Mesodermal cell (in vitro differentiated cells): ENCODE data around the gene LHX4.

Experiments used
- H3K27ac ChIP-seq: 2 replicates; pipeline ENCODE4 v1.7.0; 2013; ENCODE audit warnings: mild to moderate bottlenecking, low read depth, low read length, moderate library complexity; ENCODE audit not compliant: severe bottlenecking
- H3K36me3 ChIP-seq: 2 replicates; pipeline ENCODE4 v1.7.1; 2013; ENCODE audit warnings: mild to moderate bottlenecking, low read length, moderate library complexity; ENCODE audit not compliant: control insufficient read depth, insufficient read depth
- H3K4me1 ChIP-seq: one replicate; pipeline ENCODE4 v1.7.1; 2013; ENCODE audit warnings: mild to moderate bottlenecking, low read length; ENCODE audit not compliant: insufficient read depth, control insufficient read depth, poor library complexity, severe bottlenecking
- H3K4me3 ChIP-seq: 2 replicates; pipeline ENCODE4 v1.7.0; 2013; ENCODE audit warnings: low read length, control low read depth, mild to moderate bottlenecking; ENCODE audit not compliant: insufficient read depth, poor library complexity, severe bottlenecking; ENCODE audit errors: extremely low read depth
- H3K9me3 ChIP-seq: 2 replicates; pipeline ENCODE4 v1.7.1; 2013; ENCODE audit warnings: mild to moderate bottlenecking, low read length, moderate library complexity; ENCODE audit not compliant: control insufficient read depth
- WGBS, 2 experiments: methylation state at CpG; one replicate each; pipeline ENCODE4 v1.1.5; 2013; ENCODE audit warnings: missing lambda C conversion rate in 2 of 2; ENCODE audit not compliant: insufficient coverage in 2 of 2; 5-methylcytosine and 5-hydroxymethylcytosine counted together

The LHX4 gene

GRCh38 chr1:180268556-180269075, 38.6 kb downstream of the LHX4 start:
- Histone ChIP-seq H3K4me1 (peaks cover 6% of the 10 kb centered on the region), H3K4me3 (no peak overlapping the region), H3K36me3 (peaks cover 1% of the 10 kb centered on the region), H3K9me3 (no peaks in the 10 kb centered on the region), H3K27ac (no peak overlapping the region)
- 51 to 57% methylated on average over 5 to 7 of the region's 9 CpGs for WGBS, 2 experiments

DNA sequence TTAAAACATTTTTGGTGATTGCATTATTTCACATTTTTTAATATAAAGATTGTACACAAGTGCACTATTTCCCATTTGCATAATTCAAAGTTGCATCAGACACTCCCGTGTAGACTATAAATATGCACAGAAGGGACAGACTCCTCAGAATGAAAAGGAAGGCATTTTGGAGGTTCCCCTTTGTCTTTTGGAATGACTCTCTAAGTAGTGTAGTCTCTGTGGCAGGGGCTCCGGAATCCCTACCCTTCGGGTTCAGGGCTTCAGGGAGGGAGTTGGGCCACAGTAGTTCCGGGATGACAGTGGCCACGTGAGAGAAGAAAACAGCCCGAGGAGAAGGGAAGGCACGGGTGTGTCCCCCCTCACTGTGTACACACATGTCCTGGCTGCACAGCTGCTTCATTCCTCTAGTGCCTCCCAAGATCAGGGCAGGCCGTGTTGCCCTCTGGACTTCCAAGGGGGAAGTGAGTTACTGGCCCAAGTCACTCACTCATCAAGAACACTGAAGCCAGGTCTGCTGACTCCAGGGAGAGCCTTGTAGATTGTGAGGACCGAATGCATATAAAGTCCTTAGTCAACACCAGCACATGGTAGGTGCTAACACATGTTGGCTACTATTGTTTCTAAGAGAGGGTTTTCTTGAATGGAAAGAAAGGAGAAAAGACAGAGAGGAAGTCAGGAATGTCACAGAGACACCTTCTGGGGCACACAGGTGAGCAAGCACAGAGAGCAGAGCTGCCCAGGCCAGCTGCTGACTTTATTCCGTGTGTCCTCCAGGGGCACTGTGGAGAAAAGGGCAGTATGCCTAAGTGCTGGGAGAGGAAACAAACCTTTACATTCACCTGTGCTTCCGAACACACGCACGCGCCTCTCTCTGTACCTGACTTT, 39.8 kb downstream of the LHX4 start:
- no peak overlapping the region for H3K27ac ChIP-seq
- WGBS, 2 experiments = 67 to 73% methylated on average over 9 to 12 of the region's 14 CpGs

DNA sequence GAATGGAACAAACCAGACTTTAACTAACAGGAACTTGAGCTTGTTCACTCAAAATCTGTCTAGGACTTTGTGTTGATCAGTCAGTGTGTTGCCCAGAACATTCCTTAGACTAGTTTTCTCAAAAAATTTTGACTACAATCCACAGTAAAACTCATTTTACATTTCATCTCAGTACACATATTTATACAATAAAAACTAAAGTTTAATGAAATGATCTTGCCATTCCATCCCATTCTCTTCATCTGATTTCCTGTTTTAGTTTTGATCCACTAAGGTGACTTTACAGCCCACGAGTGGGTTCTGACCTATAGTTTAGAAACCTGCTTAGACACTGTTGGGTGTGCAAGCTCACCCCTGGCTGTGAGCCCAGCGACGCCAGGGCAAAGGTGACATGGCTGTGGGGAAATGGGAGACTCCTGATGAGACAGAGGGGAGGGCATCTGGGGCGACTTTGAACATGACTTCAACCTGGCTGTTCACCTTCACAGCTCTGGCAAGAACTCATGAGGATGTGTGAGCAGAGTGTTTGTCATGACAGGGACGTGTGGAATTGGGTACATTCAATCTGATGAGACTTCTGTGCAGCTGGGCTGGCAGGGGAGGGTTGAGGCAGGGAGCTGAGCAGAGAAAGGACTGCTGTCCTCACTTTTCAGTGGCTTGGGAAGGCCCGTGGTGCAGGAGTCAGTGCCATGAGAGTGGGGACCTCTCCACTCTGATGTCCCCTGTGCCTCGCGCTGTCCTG, 40.6 kb downstream of the LHX4 start:
- Histone ChIP-seq H3K4me1 (peaks cover 6% of the 10 kb centered on the region), H3K9me3 (no peaks in the 10 kb centered on the region), H3K4me3 (no peak overlapping the region), H3K36me3 (peaks cover 7% of the 10 kb centered on the region), H3K27ac (no peak overlapping the region)
- 69 to 85% methylated on average over 4 to 7 of the region's 8 CpGs for WGBS, 2 experiments

More for the DNA sequence above, 39.8 kb downstream of the LHX4 start:
- no peaks in the 10 kb centered on the region for H3K9me3 ChIP-seq
- peaks cover 6% of the 10 kb centered on the region for H3K4me1 ChIP-seq
- peaks cover 2% of the 10 kb centered on the region for H3K36me3 ChIP-seq
- no peak overlapping the region for H3K4me3 ChIP-seq

GRCh38 chr1:180271272-180272255, 41.5 kb downstream of the LHX4 start:
- no peak overlapping the region for H3K4me3 ChIP-seq
- WGBS, 2 experiments = 58 to 66% methylated on average over 11 to 21 of the region's 23 CpGs
- H3K27ac ChIP-seq = no peak overlapping the region
- peaks cover 7% of the 10 kb centered on the region for H3K36me3 ChIP-seq
- H3K9me3 ChIP-seq = no peaks in the 10 kb centered on the region
- peaks cover 6% of the 10 kb centered on the region for H3K4me1 ChIP-seq

GRCh38 chr1:180272395-180272794, 42.3 kb downstream of the LHX4 start:
- no peak overlapping the region for H3K4me3 ChIP-seq
- no peaks in the 10 kb centered on the region for H3K9me3 ChIP-seq
- 80% methylated on average over 1 to 3 of the region's 4 CpGs for WGBS, 2 experiments
- peaks cover 7% of the 10 kb centered on the region for H3K36me3 ChIP-seq
- H3K27ac ChIP-seq = no peak overlapping the region
- peaks cover 6% of the 10 kb centered on the region for H3K4me1 ChIP-seq

DNA sequence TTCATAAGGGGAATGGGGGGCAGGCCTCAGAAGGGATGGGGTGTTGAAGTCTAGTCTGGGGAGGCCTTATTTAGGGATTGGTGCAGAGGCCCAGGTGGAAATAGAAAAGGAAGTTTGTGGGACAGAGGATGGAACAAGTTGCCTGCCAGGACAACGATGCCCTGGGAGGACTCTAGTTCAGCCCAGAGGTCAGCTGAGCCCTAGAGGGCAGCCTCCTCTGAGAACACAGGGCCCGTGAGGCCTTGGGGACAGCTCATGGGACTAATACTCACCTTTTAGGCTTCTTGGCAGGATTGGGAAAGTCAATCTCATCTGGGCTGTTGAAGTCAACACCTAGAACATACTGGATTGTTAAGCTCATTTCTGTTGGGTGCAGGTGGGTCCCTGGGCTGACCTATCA, 43.0 kb downstream of the LHX4 start:
- Histone ChIP-seq H3K27ac (no peak overlapping the region), H3K4me1 (peaks cover 6% of the 10 kb centered on the region), H3K9me3 (no peaks in the 10 kb centered on the region), H3K4me3 (no peak overlapping the region), H3K36me3 (peaks cover 7% of the 10 kb centered on the region)
- WGBS, 2 experiments = 83 to 100% methylated on average over 2 of the region's 2 CpGs

DNA sequence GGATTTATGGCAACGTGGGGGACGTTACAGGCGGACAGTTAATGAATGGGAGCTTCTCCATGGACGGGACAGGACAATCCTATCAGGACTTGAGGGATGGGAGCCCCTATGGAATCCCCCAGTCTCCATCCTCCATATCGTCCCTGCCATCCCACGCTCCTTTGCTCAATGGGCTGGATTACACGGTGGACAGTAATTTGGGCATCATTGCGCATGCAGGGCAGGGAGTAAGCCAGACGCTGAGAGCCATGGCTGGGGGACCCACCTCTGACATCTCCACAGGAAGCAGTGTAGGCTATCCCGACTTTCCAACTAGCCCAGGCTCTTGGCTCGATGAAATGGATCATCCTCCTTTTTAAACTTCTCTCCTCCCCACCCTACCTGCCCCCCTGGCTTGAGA, 44.2 kb downstream of the LHX4 start:
- Histone ChIP-seq H3K36me3 (peaks cover 7% of the 10 kb centered on the region), H3K27ac (no peak overlapping the region), H3K9me3 (no peaks in the 10 kb centered on the region), H3K4me1 (peaks cover 6% of the 10 kb centered on the region), H3K4me3 (no peak overlapping the region)
- WGBS, 2 experiments = 93 to 98% methylated on average over 10 of the region's 11 CpGs

- no peak overlapping the region for H3K4me3 ChIP-seq
- no peaks in the 10 kb centered on the region for H3K9me3 ChIP-seq
- H3K36me3 ChIP-seq = peaks cover 7% of the 10 kb centered on the region
- no peak overlapping the region for H3K27ac ChIP-seq
- peaks cover 5% of the 10 kb centered on the region for H3K4me1 ChIP-seq
- WGBS, 2 experiments = 83 to 89% methylated on average over 5 of the region's 5 CpGs
These were observed 45.7 kb downstream of the LHX4 start for GRCh38 chr1:180275726-180276125.

DNA sequence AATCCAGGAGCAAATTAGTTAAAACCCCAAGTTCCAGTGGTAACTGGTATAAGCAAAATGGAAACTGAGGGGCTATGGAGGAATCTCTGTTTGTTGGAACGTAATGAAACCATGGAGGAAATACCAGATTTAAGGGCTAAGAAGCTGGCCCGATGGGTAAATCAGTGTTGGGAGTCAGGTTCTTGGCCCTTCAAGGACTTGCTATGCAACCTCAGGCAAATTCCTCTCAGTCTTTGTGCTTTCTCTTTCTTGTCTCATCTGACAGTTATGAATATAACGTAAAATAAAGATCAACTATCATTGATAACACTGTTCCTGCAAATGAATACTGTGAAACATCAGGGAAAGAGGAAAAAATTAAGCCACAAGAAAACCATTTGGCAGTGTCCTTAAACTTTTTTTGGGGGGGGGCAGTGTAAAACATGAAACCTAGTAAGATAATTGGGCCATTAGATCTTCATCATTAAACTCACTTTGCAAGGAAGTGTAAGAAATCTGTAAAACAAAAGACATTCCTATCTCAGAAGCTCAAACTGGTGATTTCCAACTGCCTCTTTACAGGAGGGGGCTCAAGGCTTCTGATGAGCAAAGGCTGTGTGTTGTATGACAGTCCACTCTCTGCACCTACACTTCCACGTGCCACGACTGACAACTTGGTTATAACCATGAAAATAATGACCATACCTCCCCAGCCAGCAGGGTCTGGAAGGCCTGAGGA, 47.6 kb downstream of the LHX4 start:
- Histone ChIP-seq H3K4me1 (no peaks in the 10 kb centered on the region), H3K36me3 (peaks cover 7% of the 10 kb centered on the region), H3K27ac (no peak overlapping the region), H3K9me3 (no peaks in the 10 kb centered on the region), H3K4me3 (no peak overlapping the region)
- 100% methylated on average over 2 of the region's 5 CpGs for WGBS, 2 experiments

DNA sequence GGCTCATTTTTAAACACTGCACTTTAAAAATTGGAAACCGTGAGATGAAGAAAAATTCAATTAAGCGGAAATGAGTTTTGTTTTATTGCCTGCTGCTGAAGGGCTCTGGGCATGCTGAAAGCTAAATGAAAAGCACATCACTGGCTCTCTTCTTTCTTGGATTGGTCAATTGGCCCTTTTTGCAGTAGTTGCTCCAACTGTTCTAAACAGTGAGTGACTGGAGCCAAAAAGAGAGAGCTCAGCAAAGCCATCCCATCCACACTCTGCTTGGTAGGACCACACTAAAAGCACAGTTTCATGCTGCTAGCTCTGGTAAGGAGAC, 48.1 kb downstream of the LHX4 start:
- H3K4me1 ChIP-seq = no peaks in the 10 kb centered on the region
- H3K4me3 ChIP-seq = no peak overlapping the region
- H3K36me3 ChIP-seq = peaks cover 7% of the 10 kb centered on the region
- no peak overlapping the region for H3K27ac ChIP-seq
- WGBS, 2 experiments = 87 to 100% methylated on average over 2 of the region's 2 CpGs
- no peaks in the 10 kb centered on the region for H3K9me3 ChIP-seq
